GM23248 (cell line): ENCODE measurements around the gene EFCC1.

Source experiments
- EZH2 ChIP-seq: fragments of 200-600 bp; sonication (generic); IDR thresholded peaks from 2 replicates; pipeline ENCODE4 v1.6.1; 2018; ENCODE audit warnings: antibody characterized with exemption, mild to moderate bottlenecking; ENCODE audit not compliant: insufficient read depth, poor library complexity, severe bottlenecking
- EZH2phosphoT487 ChIP-seq: fragments of 200-600 bp; sonication (generic); IDR thresholded peaks from 2 replicates; pipeline ENCODE4 v1.6.1; 2018; ENCODE audit warnings: antibody characterized with exemption, moderate library complexity, mild to moderate bottlenecking, low read depth; ENCODE audit not compliant: insufficient read depth

DNA sequence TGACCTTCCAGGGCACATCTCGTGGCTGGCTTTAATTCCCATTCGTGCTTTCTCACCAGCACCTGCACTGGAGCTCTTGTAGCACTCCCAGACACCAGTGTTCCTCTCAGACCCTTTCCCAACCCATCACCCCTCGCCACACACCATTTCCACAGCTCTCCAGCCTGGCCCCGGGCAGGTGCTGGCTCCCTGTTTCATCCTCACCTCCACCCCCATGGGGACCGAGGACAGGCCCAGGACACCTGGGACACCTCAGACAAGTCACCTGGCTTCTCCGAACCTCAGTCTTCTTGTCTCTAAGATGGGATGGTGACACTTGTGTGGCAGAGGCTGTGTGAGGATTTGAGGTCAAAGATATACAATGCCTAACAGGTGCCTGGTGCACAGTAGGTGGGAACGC, 32.0 kb downstream of the EFCC1 start:
- no peak for TF ChIP-seq EZH2
- no peak for TF ChIP-seq EZH2phosphoT487
